ENCODE measurements around the gene ABR.
"Not testable (repeated sequence)": the region's sequence is repeated elsewhere in the genome, so short reads cannot be mapped to it uniquely, and the experiment has no call there.

ABR gene

DNA sequence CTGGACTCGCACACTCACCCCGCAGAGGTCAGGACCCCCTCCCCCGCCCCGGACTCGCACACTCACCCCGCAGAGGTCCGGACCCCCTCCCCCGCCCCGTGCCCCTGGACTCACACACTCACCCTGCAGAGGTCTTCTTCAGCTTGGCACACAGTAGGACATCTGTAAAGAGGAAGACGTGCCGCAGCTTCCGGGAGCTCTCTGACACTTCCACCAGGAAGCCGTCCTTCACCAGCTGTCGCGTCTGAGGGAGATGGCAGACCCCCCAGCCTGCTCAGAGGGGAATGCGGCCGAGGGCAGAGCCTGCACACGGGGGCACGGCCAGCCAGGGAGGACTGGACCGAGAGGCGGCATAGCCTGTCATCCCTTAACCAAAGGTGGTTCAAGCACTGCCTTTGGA lies 109.9 kb downstream of the ABR start:
- Histone ChIP-seq H3K79me2 (ENCODE audit: low read length) (peaks cover 13% of the 10 kb centered on the region), H3K4me3 (ENCODE audit: low read length) (no peak overlapping the region), H3F3A (ENCODE audit: insufficient read depth, low read length) (0 out of 2 replicates have a peak, but pooled peaks cover under 1% of the 10 kb centered on the region), H3K9me3 (replicated peaks; ENCODE audit: insufficient read depth, low read length) (no peaks in the 10 kb centered on the region), H3K9me2 (replicated peaks; ENCODE audit: insufficient read depth, low read length) (no peaks in the 10 kb centered on the region), H3K4me1 (ENCODE audit: low read length) (peaks cover 6% of the 10 kb centered on the region), H3K9ac (ENCODE audit: low read length) (no peak overlapping the region), H3K27ac (ENCODE audit: low read length) (no peak overlapping the region), H2AFZ (ENCODE audit: low read length) (no peak overlapping the region), H3K27me3 (replicated peaks; ENCODE audit: insufficient read depth, low read length) (no peaks in the 10 kb centered on the region), H4K20me1 (ENCODE audit: insufficient read depth, low read length) (no peaks in the 10 kb centered on the region), H3K36me3 (replicated peaks; ENCODE audit: insufficient read depth, low read length) (no peaks in the 10 kb centered on the region), H3K4me2 (ENCODE audit: low read depth, low read length) (no peak overlapping the region)
- TF ChIP-seq EZH2 (optimal IDR thresholded peaks at IDR 0.05; ENCODE audit: low read depth, low read length) (no peak), EZH2phosphoT487 (IDR thresholded peaks at IDR 0.05; ENCODE audit: low read length) (no peak)
- TF ChIP-seq, protein P1, sequence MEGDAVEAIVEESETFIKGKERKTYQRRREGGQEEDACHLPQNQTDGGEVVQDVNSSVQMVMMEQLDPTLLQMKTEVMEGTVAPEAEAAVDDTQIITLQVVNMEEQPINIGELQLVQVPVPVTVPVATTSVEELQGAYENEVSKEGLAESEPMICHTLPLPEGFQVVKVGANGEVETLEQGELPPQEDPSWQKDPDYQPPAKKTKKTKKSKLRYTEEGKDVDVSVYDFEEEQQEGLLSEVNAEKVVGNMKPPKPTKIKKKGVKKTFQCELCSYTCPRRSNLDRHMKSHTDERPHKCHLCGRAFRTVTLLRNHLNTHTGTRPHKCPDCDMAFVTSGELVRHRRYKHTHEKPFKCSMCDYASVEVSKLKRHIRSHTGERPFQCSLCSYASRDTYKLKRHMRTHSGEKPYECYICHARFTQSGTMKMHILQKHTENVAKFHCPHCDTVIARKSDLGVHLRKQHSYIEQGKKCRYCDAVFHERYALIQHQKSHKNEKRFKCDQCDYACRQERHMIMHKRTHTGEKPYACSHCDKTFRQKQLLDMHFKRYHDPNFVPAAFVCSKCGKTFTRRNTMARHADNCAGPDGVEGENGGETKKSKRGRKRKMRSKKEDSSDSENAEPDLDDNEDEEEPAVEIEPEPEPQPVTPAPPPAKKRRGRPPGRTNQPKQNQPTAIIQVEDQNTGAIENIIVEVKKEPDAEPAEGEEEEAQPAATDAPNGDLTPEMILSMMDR (IDR thresholded peaks at IDR 0.05; ENCODE audit: low read length), result no peak
- no peak for DNase-seq

GRCh38 chr17:1068356-1068755 lies 111.4 kb downstream of the ABR start:
- no peak overlapping the region for H3K4me2 ChIP-seq (ENCODE audit: low read depth, low read length)
- no peaks in the 10 kb centered on the region for H4K20me1 ChIP-seq (ENCODE audit: insufficient read depth, low read length)
- no peaks in the 10 kb centered on the region for H3K4me1 ChIP-seq (ENCODE audit: low read length)
- H3K4me3 ChIP-seq (ENCODE audit: low read length), result no peak overlapping the region
- H3K9me3 ChIP-seq (replicated peaks; ENCODE audit: insufficient read depth, low read length), result no peaks in the 10 kb centered on the region
- no peak for DNase-seq
- H3K9me2 ChIP-seq (replicated peaks; ENCODE audit: insufficient read depth, low read length), result no peaks in the 10 kb centered on the region
- no peak overlapping the region for H3K27ac ChIP-seq (ENCODE audit: low read length)
- no peak for TF ChIP-seq EZH2 (optimal IDR thresholded peaks at IDR 0.05; ENCODE audit: low read depth, low read length)
- TF ChIP-seq, protein P1 (IDR thresholded peaks at IDR 0.05; ENCODE audit: low read length), result no peak
- peaks cover 3% of the 10 kb centered on the region; the same call in 1 of the 2 replicates for H3K79me2 ChIP-seq (ENCODE audit: low read length)
- no peak overlapping the region for H3K9ac ChIP-seq (ENCODE audit: low read length)
- no peak overlapping the region for H2AFZ ChIP-seq (ENCODE audit: low read length)
- H3K27me3 ChIP-seq (replicated peaks; ENCODE audit: insufficient read depth, low read length), result no peaks in the 10 kb centered on the region
- no peaks in the 10 kb centered on the region for H3K36me3 ChIP-seq (replicated peaks; ENCODE audit: insufficient read depth, low read length)
- H3F3A ChIP-seq (ENCODE audit: insufficient read depth, low read length), result no peaks in the 10 kb centered on the region

GRCh38 chr17:1067282-1067956 lies 112.4 kb downstream of the ABR start:
- H3K9me3 ChIP-seq (replicated peaks; ENCODE audit: insufficient read depth, low read length), result no peaks in the 10 kb centered on the region
- no peak overlapping the region for H3K27ac ChIP-seq (ENCODE audit: low read length)
- no peak for TF ChIP-seq EZH2 (optimal IDR thresholded peaks at IDR 0.05; ENCODE audit: low read depth, low read length)
- TF ChIP-seq, protein P1 (IDR thresholded peaks at IDR 0.05; ENCODE audit: low read length), result no peak
- TF ChIP-seq EZH2phosphoT487 (IDR thresholded peaks at IDR 0.05; ENCODE audit: low read length), result no peak
- H2AFZ ChIP-seq (ENCODE audit: low read length), result no peak overlapping the region
- DNase-seq, result no peak
- no peak overlapping the region for H3K4me2 ChIP-seq (ENCODE audit: low read depth, low read length)
- no peaks in the 10 kb centered on the region for H3K27me3 ChIP-seq (replicated peaks; ENCODE audit: insufficient read depth, low read length)
- H4K20me1 ChIP-seq (ENCODE audit: insufficient read depth, low read length), result no peaks in the 10 kb centered on the region
- no peaks in the 10 kb centered on the region for H3F3A ChIP-seq (ENCODE audit: insufficient read depth, low read length)
- no peaks in the 10 kb centered on the region for H3K9me2 ChIP-seq (replicated peaks; ENCODE audit: insufficient read depth, low read length)
- H3K79me2 ChIP-seq (ENCODE audit: low read length), result no peaks in the 10 kb centered on the region
- H3K9ac ChIP-seq (ENCODE audit: low read length), result no peak overlapping the region
- H3K4me3 ChIP-seq (ENCODE audit: low read length), result no peak overlapping the region
- no peaks in the 10 kb centered on the region for H3K4me1 ChIP-seq (ENCODE audit: low read length)
- no peaks in the 10 kb centered on the region for H3K36me3 ChIP-seq (replicated peaks; ENCODE audit: insufficient read depth, low read length)

GRCh38 chr17:1065416-1065815 lies 114.4 kb downstream of the ABR start:
- not testable (repeated sequence) for H3K4me3 ChIP-seq (ENCODE audit: low read length); H3K27ac ChIP-seq (ENCODE audit: low read length); H3K9ac ChIP-seq (ENCODE audit: low read length); H3K9me3 ChIP-seq (replicated peaks; ENCODE audit: insufficient read depth, low read length); H3K4me2 ChIP-seq (ENCODE audit: low read depth, low read length); H3K36me3 ChIP-seq (replicated peaks; ENCODE audit: insufficient read depth, low read length); H3K27me3 ChIP-seq (replicated peaks; ENCODE audit: insufficient read depth, low read length); H3K79me2 ChIP-seq (ENCODE audit: low read length); H3K4me1 ChIP-seq (ENCODE audit: low read length); H2AFZ ChIP-seq (ENCODE audit: low read length); DNase-seq; H4K20me1 ChIP-seq (ENCODE audit: insufficient read depth, low read length); H3K9me2 ChIP-seq (replicated peaks; ENCODE audit: insufficient read depth, low read length); H3F3A ChIP-seq (ENCODE audit: insufficient read depth, low read length)

Measured in MM.1S (cell line).